GM12892 (cell line): ENCODE data around the gene ANAPC2.
A peak's percentile ranks its signal among the peaks of the same experiment; 100 is the strongest.

Experiments
- DNase-seq: peaks from one replicate; pipeline ENCODE4 v3.0.0; 2011; ENCODE audit not compliant: insufficient read length
- FAIRE-seq: peaks from 2 replicates; lab custom pipeline; 2011; peaks lifted over from hg19 to GRCh38; lab: Jason Lieb, UNC
- POLR2A ChIP-seq: IDR thresholded peaks from 2 replicates; pipeline ENCODE4 v1.6.1; 2011; ENCODE audit warnings: low read depth, low read length, control low read depth
- POLR2AphosphoS5 ChIP-seq: IDR thresholded peaks from 2 replicates; pipeline ENCODE4 v1.6.1; 2011; ENCODE audit warnings: low read depth, low read length, control low read depth
- TAF1 ChIP-seq: IDR thresholded peaks from 2 replicates; pipeline ENCODE4 v1.6.1; 2011; ENCODE audit warnings: low read depth, mild to moderate bottlenecking, control low read depth, low read length, borderline replicate concordance

ANAPC2 gene

DNA sequence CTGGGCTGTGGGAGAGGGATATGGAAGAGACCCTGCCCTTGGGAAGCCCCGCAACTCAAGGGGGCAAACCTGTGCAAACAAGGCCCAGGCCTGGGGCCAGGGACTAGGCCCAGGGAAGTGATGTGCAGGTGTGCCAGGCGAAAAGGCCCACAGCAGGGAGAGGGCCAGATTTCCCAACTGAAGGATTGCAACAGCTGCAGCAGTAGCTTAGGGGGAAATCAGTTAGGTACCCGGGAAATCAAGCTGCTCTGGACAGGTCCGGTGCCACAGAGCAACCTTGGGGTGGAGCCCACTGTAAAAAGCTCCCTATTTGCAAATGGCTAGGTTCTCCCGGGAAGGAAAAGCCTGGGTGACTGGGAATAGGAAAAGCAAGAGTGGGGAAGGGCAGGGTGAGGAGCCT, 39.0 kb downstream of the ANAPC2 start:
- FAIRE-seq = no peak
- TF ChIP-seq POLR2AphosphoS5 = no peak
- no peak for TF ChIP-seq TAF1
- TF ChIP-seq POLR2A = no peak
- DNase-seq = no peak

DNA sequence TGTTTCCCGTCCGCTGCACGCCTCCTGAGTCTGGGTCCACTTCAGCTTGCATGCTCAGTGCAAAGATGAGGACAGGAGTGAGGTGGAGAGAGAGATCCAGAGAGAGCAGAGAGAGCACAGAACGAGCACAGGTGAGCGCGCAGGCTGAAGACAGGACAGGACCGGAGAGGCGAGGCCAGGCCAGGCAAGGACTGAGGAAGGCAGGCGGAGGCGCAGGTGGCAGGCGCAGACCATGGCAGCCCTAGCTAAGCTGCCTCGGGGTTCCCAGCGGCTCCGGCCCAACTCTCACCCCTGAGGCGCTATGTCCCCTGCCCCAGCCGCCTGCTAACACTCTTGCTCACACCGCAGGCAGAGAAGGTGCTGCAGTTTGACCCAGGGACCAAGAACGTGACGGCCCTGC, 39.7 kb downstream of the ANAPC2 start:
- FAIRE-seq (no peak), DNase-seq (no peak)
- TF ChIP-seq POLR2A = no peak
- TF ChIP-seq POLR2AphosphoS5 = no peak

DNA sequence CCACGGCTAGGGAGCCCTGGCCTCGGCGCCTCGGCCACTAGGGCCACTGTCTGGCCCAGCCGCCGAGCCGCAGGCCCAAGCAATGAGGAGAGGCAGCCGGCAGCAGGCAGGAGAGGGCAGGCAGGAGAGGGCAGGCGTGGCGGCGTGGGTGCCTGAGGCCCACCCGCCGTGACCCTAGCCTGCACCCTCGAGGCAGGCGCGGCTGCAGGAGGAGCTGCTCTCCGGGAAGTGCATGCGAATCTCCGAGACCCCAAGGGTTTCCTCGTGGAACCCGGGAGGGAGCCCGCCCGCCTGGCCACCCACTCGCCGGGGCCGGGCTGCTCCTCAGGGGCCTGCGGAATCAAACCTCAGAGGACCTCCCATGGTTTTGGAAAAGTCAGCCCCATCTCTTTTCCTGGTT, 40.1 kb downstream of the ANAPC2 start:
- FAIRE-seq (no peak), DNase-seq (no peak)
- TF ChIP-seq POLR2A = no peak
- no peak for TF ChIP-seq POLR2AphosphoS5
- no peak for TF ChIP-seq TAF1

DNA sequence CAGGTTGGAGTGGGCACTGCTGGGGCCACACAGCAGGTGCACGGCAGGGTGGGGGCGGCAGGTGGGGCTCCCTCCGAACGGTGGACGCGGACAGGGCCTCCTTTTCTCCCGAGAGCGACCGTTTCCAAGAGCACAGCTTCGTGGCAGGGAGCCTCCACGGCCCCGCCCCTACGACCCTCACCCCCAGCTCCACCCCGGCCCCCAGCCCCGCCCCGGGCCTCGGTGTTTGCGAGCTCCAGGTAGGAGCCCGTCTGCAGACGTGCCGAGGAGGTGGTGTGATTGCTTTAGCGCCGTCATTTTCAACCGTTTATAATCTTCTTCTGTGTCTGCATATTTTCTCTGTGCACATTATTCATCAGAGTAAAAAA, 40.6 kb downstream of the ANAPC2 start:
- FAIRE-seq (no peak), DNase-seq (no peak)
- TF ChIP-seq POLR2A = no peak
- no peak for TF ChIP-seq POLR2AphosphoS5
- no peak for TF ChIP-seq TAF1

DNA sequence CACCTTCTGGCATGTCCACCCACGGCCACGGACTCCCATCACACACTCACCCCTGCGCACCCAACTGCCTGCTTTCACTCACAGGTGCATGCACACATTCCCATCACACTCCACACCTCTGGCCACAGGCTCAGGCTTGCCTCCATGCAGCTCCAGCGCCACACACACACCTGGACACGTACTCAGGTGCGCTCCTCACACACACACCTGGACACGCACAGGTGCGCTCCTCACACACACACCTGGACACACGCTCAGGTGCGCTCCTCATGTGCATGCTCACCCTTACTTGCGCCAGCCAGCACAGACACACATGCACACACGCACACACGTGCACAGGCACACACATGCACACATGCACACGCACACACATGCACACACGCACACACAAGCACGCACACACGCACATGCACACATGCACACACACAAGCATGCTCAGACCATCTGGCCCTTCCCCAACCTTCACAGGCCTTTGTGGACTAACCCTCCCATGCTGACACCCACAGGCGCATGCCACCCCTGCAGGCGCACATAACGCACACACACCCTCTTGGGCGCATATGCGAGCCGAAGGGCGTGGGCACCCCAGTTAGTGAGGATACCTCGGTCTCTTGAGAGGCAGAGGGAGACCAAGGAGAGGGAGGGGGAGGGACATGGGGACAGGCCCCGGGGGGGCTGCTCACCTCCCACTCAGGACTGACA, 41.1 kb downstream of the ANAPC2 start:
- TF ChIP-seq POLR2AphosphoS5 = no peak
- no peak for TF ChIP-seq TAF1
- TF ChIP-seq POLR2A = no peak
- FAIRE-seq (peak; percentile 9), DNase-seq (no peak)

DNA sequence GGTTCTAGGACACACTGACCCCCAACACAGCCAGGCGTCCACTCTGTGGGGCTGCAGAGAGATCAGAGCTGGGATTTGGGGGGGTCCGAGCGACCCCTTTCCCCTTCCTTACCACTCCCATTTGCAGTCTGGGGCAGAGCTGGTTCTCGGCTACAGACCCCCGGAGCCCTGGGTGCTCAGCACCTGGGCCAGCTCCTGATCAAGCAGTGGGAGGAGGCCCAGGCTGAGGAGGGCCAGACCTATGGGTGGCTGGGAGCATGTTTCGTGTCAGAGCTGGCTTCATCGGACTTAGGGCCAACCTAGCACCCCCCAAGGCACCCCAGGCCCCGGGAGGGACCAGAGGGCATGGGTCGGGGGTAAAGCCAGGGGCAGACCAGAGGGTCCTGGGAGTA, 41.8 kb downstream of the ANAPC2 start:
- no peak for DNase-seq

DNA sequence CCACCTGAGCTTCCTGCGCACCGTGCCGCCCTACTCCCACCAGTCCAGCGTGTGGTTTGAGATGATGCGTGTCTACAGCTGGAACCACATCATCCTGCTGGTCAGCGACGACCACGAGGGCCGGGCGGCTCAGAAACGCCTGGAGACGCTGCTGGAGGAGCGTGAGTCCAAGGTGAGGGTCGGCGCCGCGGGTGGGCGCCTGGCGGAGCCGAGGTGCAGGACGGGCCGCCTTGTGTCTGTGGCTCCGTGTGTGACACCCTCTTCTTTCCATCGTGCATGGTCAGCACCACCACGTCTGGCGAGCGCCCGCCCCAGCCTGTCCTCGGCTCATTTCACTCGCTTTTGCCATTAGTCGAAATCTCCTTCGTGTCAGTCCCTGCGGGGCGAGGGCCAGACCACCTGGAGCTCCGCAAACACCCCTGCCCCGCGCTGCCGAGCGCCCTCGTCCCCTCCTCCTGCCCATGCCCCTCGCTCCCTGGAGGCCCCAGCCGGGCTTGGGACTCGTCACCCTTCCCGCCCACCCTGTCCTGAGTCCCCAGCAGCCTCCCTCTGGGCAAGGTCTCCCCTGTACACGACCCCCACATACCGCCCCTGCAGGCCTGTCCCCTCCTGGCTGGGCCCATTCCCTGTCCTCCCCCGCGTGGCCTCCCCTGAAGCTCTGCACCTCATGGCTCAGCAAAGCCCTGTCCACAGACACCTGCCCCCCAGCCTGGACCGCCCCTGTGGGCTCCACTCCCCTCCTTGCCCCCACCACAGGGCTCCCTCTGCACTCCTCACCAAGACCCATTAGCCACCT, 42.4 kb downstream of the ANAPC2 start:
- DNase-seq = no peak
- no peak for TF ChIP-seq POLR2AphosphoS5
- TF ChIP-seq TAF1 = no peak
- TF ChIP-seq POLR2A = no peak

More for the DNA sequence above, 41.8 kb downstream of the ANAPC2 start:
- FAIRE-seq = no peak
- TF ChIP-seq POLR2AphosphoS5 = no peak
- TF ChIP-seq TAF1 = no peak

DNA sequence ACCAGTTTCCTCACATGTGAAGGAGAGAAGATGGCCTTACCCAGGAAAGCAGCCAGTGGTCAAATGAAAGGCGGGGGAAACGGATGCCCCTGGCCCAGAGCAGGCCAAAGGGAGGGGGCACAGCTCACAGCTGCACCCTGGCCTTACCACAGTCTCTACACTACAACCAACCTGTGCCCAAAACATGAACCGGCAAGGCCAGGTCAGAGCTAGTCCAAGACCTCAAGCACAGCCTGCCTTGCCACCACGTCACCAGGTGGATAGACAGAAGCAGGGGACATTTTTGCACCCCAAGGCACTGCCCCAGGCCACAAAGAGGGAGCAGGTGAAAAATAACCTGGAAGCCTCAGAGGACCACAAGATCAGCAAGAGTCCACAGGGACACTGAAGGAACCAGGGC, 44.9 kb downstream of the ANAPC2 start:
- FAIRE-seq = no peak
- no peak for DNase-seq
- TF ChIP-seq POLR2AphosphoS5 (no peak), TAF1 (no peak), POLR2A (no peak)

More for the DNA sequence above, 42.4 kb downstream of the ANAPC2 start:
- no peak for FAIRE-seq

DNA sequence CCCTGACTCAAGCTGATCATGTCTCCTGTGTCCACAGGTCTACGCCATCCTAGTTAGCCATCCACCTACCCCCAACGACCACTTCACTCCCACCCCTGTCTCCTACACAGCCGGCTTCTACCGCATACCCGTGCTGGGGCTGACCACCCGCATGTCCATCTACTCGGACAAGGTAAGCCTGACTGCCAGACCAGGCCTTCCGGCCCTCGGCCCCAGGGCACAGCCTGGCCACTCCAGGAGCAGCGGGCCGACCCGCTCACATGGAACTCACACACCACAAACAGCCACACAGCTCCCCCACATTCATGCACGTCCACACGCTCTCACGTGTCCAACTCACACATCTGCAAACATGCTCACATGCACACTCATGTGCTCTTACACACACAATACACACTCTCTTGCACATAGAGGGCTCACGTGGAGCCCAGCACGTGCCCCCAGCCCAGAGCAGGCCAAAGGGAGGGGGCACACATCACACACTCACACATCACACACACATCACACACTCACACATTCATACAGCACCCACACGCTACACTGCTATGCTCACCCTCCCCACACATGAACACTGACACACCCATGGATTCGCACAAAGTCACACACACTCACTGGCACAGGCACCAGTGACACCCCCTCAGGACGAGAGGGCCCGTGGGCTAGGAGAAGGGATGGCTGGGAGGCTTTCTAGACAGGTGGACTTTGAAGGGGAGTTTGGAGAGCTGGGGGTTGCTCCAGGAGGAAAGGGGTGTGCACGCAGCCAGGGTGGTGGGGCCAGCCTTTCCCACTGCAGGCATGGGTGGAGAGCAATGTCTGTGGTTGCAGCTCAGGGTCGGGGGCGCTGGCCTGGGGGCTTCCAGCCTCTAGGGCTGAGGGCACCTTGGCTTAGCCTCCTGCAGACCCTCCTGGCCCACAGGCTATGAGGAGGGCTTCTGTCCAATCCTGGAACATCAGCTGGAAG, 46.1 kb downstream of the ANAPC2 start:
- no peak for DNase-seq
- TF ChIP-seq POLR2AphosphoS5 (no peak), TAF1 (no peak), POLR2A (no peak)
- no peak for FAIRE-seq

DNA sequence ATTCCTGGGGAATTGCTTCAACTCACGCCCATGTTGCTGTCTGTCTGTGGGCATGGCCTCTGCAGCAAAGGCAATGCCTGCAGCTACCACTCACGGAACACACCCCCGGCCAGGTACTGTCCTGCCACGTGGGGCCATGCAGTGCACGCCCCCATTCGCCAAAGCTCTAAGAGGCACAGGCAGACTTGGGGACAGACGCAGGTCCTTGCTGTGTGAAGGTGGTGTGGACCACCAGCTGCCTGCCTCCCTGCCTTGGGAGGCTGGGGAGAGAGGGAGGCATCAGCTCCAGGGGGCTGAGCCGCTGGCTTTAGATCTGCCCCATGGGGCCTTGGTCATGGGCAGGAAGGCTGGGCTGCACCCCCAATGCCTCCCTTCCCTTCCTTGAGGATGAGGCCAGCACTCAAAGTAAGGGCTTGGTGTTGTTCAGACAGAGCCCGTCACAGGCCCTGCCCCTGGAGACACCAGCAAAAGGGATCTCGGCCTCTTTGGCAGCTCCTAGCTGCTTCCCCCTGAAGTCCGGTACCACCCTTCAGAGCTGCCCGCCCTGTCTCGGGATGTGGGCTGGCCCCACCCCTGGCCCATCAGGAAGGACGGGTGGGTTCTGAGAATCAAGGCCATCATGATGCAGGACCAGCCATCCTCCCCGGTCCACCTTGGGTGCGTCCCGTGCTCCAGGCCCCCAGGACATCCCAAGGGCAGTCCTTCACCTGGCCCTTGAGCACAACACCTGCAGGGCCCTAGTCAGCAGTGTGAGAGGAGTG, 47.1 kb downstream of the ANAPC2 start:
- TF ChIP-seq POLR2A (no peak), POLR2AphosphoS5 (no peak), TAF1 (no peak)
- FAIRE-seq (no peak), DNase-seq (no peak)
